Epidermal melanocyte (primary cell): ENCODE results near the gene ASRGL1.

Experiments
- DNase-seq: peaks from one replicate; pipeline ENCODE4 v3.0.0; 2011; ENCODE audit warnings: low spot score; ENCODE audit not compliant: insufficient read length

Gene ASRGL1

DNA sequence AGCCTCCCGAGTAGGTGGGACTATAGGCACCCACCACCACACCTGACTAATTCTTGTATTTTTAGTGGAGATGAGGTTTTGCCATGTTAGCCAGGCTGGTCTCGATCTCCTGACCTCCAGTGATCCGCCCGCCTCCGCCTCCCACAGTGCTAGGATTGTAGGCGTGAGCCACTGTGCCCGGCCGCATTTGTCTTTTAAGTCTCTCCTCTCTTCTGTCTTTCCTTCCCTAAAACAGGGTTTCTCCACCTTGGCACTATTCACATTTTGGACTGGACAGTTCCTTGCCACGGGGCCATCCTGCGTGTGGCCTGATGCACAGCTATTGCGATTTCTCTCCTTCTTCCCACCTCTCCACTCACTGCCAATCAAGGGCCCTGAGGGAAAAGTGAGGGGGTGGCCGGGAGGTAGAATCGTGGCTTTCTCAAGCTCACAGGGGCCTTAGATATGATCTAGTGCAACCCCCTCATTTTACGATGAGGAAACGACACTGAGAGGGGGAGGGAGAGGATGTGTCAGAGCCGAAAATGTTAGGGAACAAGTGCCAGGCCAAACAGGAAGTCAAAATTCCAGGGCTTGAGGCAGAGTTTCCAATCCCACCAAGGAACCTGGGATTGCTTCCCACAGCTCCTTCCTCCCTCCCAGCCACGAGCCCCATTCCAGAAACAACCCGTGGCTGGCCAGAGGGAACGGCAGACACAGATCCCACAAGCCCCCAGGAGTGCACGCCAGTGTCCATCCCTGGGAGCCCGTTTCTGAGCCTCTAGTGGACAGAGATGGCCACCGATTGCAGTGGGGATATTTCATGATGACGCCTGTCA is 102.7 kb downstream of the ASRGL1 start:
- no peak for DNase-seq
